Measurements from ENCODE around the gene SLC22A5.
"Not testable (repeated sequence)": the region's sequence is repeated elsewhere in the genome, so short reads cannot be mapped to it uniquely, and the experiment has no call there.

SLC22A5 gene

DNA sequence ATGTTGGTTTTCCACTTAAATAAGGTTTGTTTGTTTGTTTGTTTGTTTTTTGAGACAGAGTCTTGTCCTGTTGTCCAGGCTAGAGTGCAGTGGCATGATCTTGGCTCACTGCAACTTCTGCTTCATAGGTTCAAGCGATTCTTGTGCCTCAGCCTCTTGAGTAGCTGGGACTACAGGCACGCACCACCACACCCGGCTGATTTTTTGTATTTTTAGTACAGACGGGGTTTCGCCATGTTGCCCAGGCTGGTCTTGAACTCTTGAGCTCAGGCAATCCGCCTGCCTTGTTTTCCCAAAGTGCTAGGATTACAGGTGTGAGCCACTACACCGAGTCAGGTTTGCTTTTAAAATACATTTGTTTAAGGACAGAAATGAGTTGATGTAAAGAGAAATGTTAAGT lies 46.0 kb downstream of the SLC22A5 start:
- DNase-seq: not testable (repeated sequence)

- no peak for DNase-seq
Measured at GRCh38 chr5:132416306-132417009, 46.9 kb downstream of the SLC22A5 start.

DNA sequence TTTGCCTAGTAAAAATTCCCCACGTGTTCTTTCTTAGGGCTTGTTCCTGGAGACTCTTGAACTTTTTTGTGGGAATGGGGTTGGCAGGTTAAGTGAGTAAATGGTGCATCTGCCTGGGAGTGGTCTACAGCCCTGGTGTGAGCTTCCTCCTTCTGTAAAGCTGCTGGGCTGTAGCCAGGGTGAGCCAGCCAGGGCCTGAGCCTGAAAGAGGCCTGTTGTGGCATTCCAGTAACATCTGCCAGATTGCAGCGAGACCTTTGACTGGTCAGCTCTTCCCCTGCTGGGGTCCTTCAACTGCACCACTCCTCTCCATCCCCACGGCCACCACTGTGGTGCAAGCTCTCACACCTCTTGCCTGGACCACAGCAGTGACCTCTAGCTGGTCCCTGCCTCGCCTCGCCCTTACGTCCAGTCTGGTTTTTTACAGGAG lies 47.5 kb downstream of the SLC22A5 start:
- no peak for DNase-seq

DNA sequence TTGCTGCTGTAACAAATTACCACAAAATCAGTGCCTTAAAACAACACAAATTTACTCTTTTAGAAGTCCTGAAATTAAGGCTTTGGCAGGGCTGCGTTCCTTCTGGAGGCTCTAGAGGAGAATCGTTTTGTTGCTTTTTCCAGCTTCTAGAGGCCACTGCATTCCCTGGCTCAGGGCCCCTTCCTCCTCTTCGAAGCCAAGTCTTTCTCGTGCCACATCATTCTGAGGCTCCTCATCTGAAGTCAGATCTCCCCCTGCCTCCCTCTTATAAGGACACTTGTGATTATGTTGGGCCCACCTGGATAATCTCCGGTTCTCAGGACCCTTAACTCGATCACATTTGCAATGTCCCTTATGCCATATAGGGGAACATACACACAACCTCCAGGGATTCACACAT lies 48.0 kb downstream of the SLC22A5 start:
- DNase-seq: no peak

DNA sequence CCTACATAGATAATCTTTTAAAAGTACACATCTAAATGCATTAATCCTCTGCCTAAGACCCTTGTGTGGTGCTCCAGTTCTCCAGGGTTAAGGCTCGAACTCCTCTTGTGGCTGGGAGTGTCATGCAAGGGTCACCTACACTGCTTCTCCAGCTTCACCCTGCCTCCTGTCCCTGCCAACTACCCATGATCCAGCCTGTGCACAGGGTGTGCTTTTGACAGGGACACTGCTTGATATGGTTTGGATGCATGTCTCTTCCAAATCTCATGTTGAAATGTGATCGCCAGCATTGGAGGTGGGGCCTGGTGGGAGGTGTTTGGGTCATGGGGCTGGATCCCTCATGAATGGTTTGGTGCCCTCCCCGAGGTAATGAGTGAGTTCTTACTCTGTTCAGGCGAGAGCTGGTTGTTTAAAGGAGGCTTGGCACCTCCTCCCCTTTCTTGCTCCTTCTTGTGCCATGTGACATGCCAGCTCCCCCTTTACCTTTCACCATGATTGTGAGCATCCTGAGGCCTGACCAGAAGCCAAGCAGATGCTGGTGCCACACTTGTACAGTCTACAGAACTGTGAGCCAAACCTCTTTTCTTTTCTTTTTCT lies 48.5 kb downstream of the SLC22A5 start:
- no peak for DNase-seq

GRCh38 chr5:132418881-132419280 lies 49.4 kb downstream of the SLC22A5 start:
- DNase-seq: no peak

DNA sequence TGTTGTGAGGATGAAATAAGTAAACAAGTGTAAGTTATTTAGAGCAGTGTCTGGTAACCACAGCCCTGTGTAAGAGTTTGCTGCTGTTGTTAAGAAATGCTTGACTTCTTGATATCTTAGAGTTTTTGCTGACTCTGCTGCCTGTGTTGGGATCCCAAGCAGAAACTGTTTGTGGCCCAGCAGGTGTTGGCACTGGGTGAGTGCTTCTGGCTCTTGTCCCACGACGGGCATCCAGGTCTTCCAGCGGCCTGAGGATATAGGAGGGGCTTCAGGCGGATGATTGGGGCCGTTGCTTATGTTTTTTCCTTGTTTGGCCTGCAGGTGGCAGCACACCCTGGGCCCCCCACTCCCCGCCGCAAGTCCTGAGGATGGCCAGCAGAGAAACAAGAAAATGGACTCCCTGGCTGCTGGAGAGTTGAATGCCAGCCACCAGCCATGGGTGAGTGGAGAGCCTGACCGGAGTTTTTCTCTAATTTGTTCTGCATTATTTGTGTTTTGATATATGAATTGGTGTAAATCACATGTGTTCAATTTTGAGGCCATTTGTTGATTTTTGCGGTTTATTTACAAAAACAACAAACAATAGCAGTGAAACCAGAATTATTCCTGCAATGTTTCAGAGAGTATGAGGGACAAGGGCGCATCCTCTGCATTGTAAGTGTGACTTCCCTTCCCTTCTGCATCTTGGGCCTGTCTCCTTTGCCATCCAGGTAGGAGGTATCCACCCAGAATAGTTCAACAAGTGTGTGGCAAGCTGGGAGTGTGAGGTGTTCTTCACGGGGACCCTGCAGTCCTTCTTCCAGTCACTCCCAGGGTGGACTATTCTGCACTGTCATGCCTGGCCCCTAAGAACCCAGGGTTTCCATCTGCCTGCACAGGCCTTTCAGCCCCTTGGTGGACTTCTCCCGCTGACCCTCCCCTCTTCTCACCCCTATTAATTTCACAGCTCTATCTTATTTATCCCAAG lies 50.3 kb downstream of the SLC22A5 start:
- peak; percentile 47 to 89 for DNase-seq

GRCh38 chr5:132420706-132421272 lies 51.3 kb downstream of the SLC22A5 start:
- DNase-seq: no peak

DNA sequence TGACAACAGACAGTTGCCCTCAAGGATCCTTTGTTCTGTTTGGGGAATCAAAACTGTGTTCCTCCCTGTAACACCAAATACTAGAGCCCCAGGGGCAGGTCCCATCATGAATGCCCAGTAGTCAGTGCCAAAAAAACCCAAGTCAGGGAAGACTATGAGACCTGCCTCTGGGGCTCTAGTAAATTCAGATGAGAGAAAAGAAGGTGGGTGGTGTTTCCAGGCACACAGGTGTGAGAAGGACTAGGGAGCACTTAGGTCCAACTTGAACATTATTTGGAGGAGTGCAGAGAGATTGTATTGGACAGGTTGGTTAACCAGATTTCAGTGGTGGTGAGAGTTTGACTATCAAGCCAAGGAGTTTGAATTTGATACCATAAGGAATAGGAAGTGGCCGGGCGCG lies 52.0 kb downstream of the SLC22A5 start:
- DNase-seq: no peak

GRCh38 chr5:132422720-132423437 lies 53.4 kb downstream of the SLC22A5 start:
- DNase-seq: no peak

DNA sequence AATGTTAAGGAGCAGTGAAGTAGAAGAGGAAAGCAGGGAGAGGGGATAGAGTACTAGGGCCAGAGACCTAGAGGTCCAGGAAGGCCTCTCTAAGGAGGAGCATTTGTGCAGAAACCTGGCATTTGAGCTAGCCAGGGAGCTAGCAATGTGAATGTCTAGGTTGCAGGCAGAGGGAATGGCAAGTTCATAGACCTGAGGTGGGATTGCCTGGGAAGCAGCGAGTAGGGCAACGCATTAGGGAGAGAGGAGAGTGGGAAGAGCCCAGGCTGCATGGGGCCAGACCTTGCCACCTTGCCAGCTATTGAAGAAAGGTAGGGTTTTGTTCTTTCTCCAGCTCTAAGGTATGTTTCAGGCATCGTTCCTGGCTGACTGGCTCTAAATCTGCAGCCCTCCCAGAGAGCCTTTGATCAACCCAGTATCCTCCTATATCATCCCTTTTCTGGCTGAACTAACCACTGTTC lies 54.0 kb downstream of the SLC22A5 start:
- DNase-seq: no peak

GRCh38 chr5:132424167-132424880 lies 54.8 kb downstream of the SLC22A5 start:
- DNase-seq: no peak

DNA sequence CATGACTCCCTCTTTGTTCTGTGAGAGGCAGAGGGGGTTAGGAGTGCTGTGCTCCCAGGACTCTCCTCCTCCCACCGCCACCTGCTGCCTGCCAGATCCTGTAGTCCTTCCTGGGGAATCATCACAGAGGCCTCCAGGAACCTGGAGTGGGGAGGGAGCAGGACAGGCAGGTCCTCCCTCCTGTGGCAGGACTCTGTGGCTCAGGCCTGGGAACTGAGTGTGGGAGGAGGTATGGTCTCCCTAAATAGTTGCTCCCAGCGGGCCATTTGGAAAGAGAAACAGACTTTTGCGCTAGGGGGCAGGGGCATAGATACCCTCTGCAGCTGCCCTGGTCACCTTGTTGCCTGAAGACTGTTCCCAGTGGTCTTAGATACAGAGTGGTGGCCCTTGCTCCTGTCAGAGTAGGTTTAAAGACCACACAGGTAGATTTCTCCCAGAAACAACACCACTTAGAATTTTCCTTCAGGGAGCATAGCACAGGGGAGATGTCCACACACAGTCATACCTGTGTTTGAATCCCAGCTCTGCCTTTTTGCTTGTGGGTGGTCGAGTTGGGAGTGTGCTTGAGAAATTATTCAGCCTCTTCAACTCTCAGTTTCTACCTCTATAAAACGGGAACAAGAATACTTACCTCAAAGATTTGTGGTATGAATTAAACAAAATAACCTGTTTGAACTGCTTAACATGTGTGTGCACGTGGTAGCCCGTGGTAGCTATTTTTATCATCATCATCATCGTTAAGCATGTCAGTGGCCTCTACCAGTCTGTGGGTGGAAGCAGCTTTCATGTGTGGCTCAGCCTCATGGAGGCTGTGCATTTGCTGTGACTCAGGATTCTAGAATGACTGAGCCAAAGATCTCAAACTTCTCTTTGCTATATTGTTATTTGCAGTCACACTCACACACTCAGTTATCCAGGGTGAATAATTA lies 55.8 kb downstream of the SLC22A5 start:
- no peak for DNase-seq

DNA sequence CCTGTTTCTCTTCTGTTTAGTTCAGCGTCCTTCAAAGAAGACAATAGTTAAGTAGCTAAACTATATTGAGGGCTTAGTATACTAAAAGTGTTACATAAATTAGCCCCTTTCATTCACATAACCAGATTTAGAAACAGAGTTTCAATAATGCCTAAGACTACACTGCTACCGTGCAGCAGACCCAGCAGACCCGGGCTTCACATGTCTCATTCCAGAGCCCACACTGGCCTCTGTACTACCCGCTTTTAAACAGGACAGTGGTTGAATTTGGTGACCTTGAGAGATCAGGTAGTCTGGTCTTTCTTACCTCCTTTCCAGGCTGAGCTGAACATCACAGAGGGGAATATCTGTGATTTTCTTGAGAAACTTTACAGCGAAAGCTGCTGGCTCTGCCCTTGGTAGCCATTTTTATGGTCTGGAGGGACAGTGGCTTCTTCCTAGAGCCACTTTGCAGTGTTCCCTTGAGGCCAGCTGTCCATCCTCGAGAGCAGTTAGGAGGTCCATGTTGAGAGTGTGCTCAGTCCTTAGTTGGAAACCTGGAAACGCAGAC lies 56.5 kb downstream of the SLC22A5 start:
- no peak for DNase-seq

DNA sequence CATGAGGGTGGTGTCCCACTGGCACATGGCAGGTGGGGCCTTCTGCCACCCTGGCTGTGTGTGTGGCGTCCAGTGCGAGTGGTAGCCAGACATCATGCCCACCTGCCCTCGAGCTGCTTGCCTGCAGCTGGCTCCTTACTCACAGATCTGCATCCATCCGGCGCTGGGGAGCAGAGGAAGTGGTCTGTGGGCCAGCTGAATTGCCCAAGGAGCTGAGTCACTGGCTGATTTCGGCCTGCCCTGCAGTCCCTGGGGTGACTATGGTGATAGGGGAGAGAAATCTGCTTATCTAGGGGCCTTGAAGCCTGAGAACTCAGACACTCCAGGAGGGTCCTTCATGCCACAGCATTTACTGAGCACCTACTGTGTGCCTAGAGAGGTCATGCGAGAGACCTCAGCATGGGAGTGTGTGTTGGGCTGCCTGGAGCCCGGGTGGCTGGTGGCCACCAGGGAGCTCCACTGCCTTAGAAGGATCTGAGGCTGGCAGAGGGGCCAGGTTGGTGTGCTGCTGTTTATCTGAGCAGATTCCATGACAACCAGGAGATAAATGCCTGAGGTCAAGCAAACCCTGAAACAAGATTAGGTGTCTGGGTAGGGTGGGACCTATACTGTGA lies 57.1 kb downstream of the SLC22A5 start:
- DNase-seq: peak; percentile 81 to 92

DNA sequence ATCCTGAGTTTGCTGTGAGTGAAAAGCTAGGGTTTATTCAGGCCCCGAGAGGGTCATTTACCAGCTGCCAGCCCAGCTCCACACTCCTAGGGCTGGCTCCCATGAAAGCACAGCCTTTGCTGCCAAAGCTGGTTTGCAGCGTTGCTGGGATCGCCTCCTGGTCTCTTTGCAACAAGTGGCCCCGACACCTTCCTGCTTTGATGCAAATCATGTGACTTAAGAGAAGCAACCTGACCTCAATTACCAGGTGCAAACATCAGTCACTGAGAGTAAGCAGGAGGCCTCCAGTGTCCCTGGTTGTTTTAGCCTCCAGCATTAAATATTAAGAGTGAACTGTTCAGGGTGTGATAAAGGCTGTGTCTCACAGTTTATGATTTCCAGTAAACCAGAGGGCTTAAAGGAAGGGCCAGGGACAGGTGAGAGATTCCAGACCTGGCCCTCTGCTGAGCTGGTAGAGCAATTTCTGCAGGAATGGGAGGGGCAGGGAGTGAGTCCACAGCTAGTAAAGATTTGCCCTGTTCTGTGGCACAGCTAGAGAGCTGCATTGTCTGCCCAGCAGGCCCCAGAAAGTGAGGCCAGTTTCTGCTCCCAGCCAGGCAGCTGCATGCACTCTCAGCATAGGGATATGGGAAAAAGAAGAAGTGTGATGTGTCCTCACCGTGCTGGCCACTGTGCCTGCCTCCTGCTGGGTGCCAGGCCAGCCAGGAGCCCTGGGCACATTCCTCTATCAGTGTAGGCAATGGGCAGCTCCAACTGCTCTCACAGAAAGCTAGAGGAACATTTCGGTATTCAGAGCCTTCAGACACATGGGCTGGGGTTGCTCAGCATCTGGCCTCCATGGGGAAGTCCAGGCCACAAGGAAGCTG lies 58.0 kb downstream of the SLC22A5 start:
- DNase-seq: no peak

GRCh38 chr5:132428147-132428482 lies 58.6 kb downstream of the SLC22A5 start:
- no peak for DNase-seq

DNA sequence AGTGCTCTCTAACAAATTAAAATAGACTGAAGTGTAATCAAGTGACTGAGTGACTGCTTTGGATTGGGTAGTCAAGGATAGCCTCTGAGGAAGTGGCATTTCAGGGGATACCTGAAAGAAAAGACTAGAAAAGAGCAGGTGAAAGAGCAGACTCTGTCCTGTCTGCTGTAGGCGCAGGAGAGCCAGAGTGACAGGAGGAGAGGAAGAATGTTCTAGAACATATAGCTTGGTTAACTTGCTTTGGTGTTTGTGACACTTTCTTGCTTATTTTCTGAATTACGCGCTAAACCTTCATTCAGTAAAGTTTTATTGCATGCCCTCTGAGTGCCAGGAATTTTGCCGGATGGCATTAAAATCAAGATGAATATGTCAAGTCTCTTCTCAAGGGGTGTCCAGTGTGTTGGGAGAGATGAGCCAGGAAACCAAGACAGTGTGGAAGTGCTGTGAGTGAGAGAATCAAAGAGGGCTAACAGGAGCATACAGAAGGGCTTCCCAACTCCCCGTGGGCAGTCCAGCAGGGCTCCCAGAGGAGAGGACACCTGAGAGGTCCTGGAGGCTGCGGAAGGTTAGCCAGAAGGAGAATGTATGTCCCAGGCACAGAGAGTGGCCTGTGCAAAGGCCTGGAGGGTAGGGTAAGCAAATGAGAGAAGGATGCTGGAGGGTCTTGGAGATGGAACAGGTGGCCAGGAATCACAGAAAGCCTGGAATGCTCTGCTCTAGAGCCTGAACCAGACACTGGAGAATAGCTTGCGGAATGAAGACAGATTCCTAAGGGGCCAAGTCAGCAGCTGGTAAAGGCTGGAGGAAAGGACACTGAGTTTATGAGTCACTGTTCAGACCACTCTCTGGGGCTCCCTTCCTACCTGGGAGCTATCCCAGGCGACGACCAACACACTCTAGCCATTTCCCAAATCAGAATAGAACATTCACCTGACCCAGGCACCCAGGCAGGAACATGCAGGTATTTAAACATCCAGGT lies 59.3 kb downstream of the SLC22A5 start:
- peak in 1 of 2 experiments; percentile 66 for DNase-seq

All from SW 1271 (cell line).